CD8-positive, alpha-beta memory T cell (primary cell): ENCODE data around the gene FNDC3B. TPM values are rescaled to one million over a fixed set of nuclear protein-coding genes. Genes with fewer than 3 reads are reported as not detected.

Experiments used
- CTCF ChIA-PET: fragments of 350-600 bp; sonication (Branson Sonifier 250); formaldehyde crosslinking; loops from one replicate; lab custom pipeline; 2021; ENCODE audit warnings: antibody characterized with exemption; lab: Charles Lee
- POLR2A ChIA-PET: fragments of 350-600 bp; sonication (Branson Sonifier 250); formaldehyde crosslinking; loops from one replicate; lab custom pipeline; 2021; ENCODE audit warnings: antibody characterized with exemption; lab: Charles Lee
- DNase-seq, 5 donors: peaks; one replicate each; pipeline versions ENCODE4 v3.0.0 to v3.0.0-alpha.2; 2020 to 2022; ENCODE audit warnings: mixed read lengths in 1 of 5
- H3K27ac ChIP-seq: one replicate; pipeline ENCODE4 v1.7.0; 2013; ENCODE audit warnings: low read depth, mild to moderate bottlenecking, low read length, moderate library complexity
- H3K27me3 ChIP-seq: 2 replicates; pipeline ENCODE4 v1.7.0; 2013; ENCODE audit warnings: low read length, mild to moderate bottlenecking; ENCODE audit not compliant: insufficient read depth, poor library complexity, severe bottlenecking
- H3K36me3 ChIP-seq: 2 replicates; pipeline ENCODE4 v1.7.0; 2013; ENCODE audit warnings: mild to moderate bottlenecking, low read length, moderate library complexity; ENCODE audit not compliant: insufficient read depth
- H3K4me1 ChIP-seq: 2 replicates; pipeline ENCODE4 v1.7.0; 2013; ENCODE audit warnings: mild to moderate bottlenecking, low read length, moderate library complexity; ENCODE audit not compliant: insufficient read depth
- H3K4me3 ChIP-seq: 2 replicates; pipeline ENCODE4 v1.7.0; 2013; ENCODE audit warnings: mild to moderate bottlenecking, low read length
- H3K9me3 ChIP-seq: 2 replicates; pipeline ENCODE4 v1.7.0; 2013; ENCODE audit warnings: mild to moderate bottlenecking, low read length
- H3K27ac Mint-ChIP-seq, 8 donors: one replicate each; pipeline ENCODE4 v1.8.0; 2020 to 2021; ENCODE audit warnings: mixed read lengths in 8 of 8, mild to moderate bottlenecking in 6 of 8, inconsistent platforms in 3 of 8, moderate library complexity in 3 of 8
- H3K27me3 Mint-ChIP-seq, 2 donors: one replicate each; pipeline ENCODE4 v1.8.0; 2020 to 2021; ENCODE audit warnings: mixed read lengths in 2 of 2, mild to moderate bottlenecking in 1 of 2, moderate library complexity in 1 of 2
- H3K36me3 Mint-ChIP-seq, 3 donors: one replicate each; pipeline ENCODE4 v1.8.0; 2020 to 2021; ENCODE audit warnings: mixed read lengths in 3 of 3, inconsistent platforms in 1 of 3, mild to moderate bottlenecking in 1 of 3
- H3K4me1 Mint-ChIP-seq, 3 donors: one replicate each; pipeline ENCODE4 v1.8.0; 2020 to 2021; ENCODE audit warnings: mixed read lengths in 3 of 3, inconsistent platforms in 1 of 3, mild to moderate bottlenecking in 1 of 3
- H3K4me3 Mint-ChIP-seq, 7 donors: one replicate each; pipeline ENCODE4 v1.8.0; 2020 to 2021; ENCODE audit warnings: mixed read lengths in 7 of 7, mild to moderate bottlenecking in 6 of 7, moderate library complexity in 4 of 7, inconsistent platforms in 2 of 7
- H3K9me3 Mint-ChIP-seq, 5 donors: one replicate each; pipeline ENCODE4 v1.8.0; 2020 to 2022; ENCODE audit warnings: mixed read lengths in 5 of 5, mild to moderate bottlenecking in 3 of 5, moderate library complexity in 2 of 5, inconsistent platforms in 1 of 5
- polyA plus RNA-seq: library from polyadenylated mRNA; unstranded; fragments of 300-500 nt; fragmentation: Illumina TruSeq; gene quantifications from one replicate; pipeline ENCODE4 v1.2.3, GENCODE V29; 2021
- total RNA-seq, 2 experiments: library from RNA; stranded (reverse); gene quantifications; one replicate each; pipeline ENCODE4 v1.2.3, GENCODE V29; 2021

Gene FNDC3B
- total and polyA plus RNA-seq, 3 experiments from 2014 or later: 8.7 to 18.6 (median 17.4) TPM

DNA sequence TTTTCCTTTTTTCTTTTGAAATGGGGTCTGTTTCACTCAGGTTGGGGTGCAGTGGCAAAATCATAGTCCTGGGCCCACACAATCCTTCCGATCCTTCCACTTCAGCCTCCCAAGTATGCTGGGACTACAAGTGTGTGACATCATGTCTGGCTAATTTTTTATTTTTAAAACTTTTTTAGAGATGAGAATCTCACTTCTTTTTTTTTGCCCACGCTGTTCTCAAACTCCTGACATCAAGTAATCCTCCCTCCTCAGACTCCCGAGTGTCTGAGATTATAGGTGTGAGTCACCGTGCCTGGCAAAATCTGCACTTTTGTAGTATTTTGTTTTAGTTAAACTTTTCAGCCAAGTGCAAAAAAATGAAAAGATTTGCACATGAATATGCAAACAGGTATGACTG lies 171.0 kb downstream of the FNDC3B start:
- H3K27ac Mint-ChIP-seq: no peak overlapping the region
- Histone ChIP-seq H3K4me3 (no peak overlapping the region), H3K27ac (no peak overlapping the region), H3K4me1 (no peaks in the 10 kb centered on the region), H3K36me3 (no peaks in the 10 kb centered on the region), H3K9me3 (no peaks in the 10 kb centered on the region), H3K27me3 (no peaks in the 10 kb centered on the region)
- peaks cover 7 to 11% (median 9%) of the 10 kb centered on the region in 5 donors for H3K9me3 Mint-ChIP-seq
- H3K4me1 Mint-ChIP-seq: peaks cover 5 to 9% (median 8%) of the 10 kb centered on the region in 3 donors
- DNase-seq: no peak
- POLR2A ChIA-PET: no interaction called here
- peaks cover 6 to 17% (median 8%) of the 10 kb centered on the region in 3 donors for H3K36me3 Mint-ChIP-seq
- CTCF ChIA-PET: no interaction called here
- H3K4me3 Mint-ChIP-seq: no peak overlapping the region
- no peaks in the 10 kb centered on the region for H3K27me3 Mint-ChIP-seq

DNA sequence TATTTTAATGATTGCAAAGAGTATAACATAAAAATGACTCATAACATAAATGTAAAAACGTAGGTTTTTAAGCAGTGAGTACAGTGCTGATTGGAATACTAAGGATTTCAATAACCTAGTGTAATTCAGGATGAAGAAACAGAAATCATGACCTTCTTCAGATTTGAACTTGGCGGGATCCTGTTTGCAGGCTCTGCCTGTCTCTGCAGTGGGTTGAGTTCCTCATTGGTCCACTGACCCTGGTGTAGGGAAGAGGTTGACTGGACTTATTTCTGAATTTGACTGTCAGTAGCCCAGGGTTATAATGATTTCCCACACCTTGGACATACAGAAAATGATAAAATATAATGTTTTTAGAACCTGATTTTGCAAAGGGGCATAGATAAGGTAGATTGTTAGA lies 171.7 kb downstream of the FNDC3B start:
- Mint-ChIP-seq H3K36me3 (peaks cover 2 to 9% (median 4%) of the 10 kb centered on the region in 3 donors), H3K27ac (no peak overlapping the region), H3K9me3 (peaks cover 0 to 5% (median 4%) of the 10 kb centered on the region in 5 donors), H3K4me1 (peaks cover 5 to 9% (median 8%) of the 10 kb centered on the region in 3 donors), H3K4me3 (peak overlapping the region in 1 of 7 donors; percentile 57), H3K27me3 (no peaks in the 10 kb centered on the region)
- no peak for DNase-seq
- Histone ChIP-seq H3K36me3 (no peaks in the 10 kb centered on the region), H3K4me3 (no peak overlapping the region), H3K27ac (no peak overlapping the region), H3K4me1 (no peaks in the 10 kb centered on the region), H3K9me3 (no peaks in the 10 kb centered on the region), H3K27me3 (no peaks in the 10 kb centered on the region)
- CTCF ChIA-PET: no interaction called here
- POLR2A ChIA-PET: no interaction called here

DNA sequence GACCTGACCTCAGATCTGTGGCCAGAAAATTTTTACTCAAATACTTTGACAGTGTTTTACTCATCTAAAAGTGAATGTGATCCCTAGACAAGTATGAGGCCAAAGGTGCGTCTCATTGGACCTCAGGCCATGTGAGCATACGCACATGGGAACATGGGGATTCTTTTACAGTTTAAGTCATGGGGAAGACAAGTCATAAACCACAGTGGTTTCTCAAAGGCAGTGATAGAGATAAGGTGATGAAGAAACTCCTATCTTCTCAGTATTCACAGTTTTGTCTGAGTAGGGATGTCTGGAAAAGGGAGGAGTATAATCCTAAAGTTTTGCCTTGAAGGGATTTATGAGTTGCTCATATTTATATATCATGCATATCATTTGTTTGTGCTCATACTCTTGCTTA lies 173.8 kb downstream of the FNDC3B start:
- H3K4me3 Mint-ChIP-seq: no peak overlapping the region
- Histone ChIP-seq H3K27me3 (no peaks in the 10 kb centered on the region), H3K4me3 (no peak overlapping the region), H3K27ac (no peak overlapping the region), H3K9me3 (no peaks in the 10 kb centered on the region), H3K4me1 (no peaks in the 10 kb centered on the region), H3K36me3 (no peaks in the 10 kb centered on the region)
- POLR2A ChIA-PET: no interaction called here
- H3K27me3 Mint-ChIP-seq: no peaks in the 10 kb centered on the region
- CTCF ChIA-PET: no interaction called here
- peaks cover 0 to 3% (median 3%) of the 10 kb centered on the region in 3 donors for H3K36me3 Mint-ChIP-seq
- no peaks in the 10 kb centered on the region for H3K9me3 Mint-ChIP-seq
- no peak for DNase-seq
- H3K27ac Mint-ChIP-seq: peak overlapping the region in 2 of 8 donors; percentile 46 to 83
- H3K4me1 Mint-ChIP-seq: peaks cover 8 to 13% (median 13%) of the 10 kb centered on the region in 3 donors

DNA sequence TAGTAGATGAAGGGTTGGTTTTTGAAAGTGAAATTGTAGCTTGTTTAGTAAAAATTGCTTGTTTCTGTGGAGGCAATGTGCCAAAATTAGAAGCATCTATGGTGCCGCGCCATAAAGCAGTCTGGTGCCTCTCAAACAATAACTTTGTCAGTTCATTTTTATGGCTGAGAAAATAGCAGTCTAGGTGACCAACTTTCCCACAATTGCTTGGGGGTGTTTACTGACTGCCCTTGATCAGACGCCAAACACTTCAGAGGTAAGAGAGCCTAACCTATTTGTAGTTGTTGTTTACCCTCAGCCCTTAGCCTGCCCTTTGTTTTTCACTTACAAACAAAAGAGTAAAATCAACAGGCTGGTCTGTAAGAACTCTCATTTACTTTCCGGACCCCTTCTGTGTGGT lies 174.5 kb downstream of the FNDC3B start:
- peak overlapping the region in 1 of 8 donors; percentile 25 for H3K27ac Mint-ChIP-seq
- no peak overlapping the region for H3K27ac ChIP-seq
- H3K36me3 Mint-ChIP-seq: peaks cover 0 to 3% (median 3%) of the 10 kb centered on the region in 3 donors
- no peak overlapping the region for H3K4me3 Mint-ChIP-seq
- H3K36me3 ChIP-seq: no peaks in the 10 kb centered on the region
- no peak overlapping the region for H3K4me3 ChIP-seq
- H3K9me3 Mint-ChIP-seq: no peaks in the 10 kb centered on the region
- no peak for DNase-seq
- no peaks in the 10 kb centered on the region for H3K4me1 ChIP-seq
- H3K27me3 Mint-ChIP-seq: no peaks in the 10 kb centered on the region
- no peaks in the 10 kb centered on the region for H3K9me3 ChIP-seq
- ChIA-PET CTCF (no interaction called here), POLR2A (no interaction called here)
- peaks cover 15 to 20% (median 19%) of the 10 kb centered on the region in 3 donors for H3K4me1 Mint-ChIP-seq
- H3K27me3 ChIP-seq: no peaks in the 10 kb centered on the region

DNA sequence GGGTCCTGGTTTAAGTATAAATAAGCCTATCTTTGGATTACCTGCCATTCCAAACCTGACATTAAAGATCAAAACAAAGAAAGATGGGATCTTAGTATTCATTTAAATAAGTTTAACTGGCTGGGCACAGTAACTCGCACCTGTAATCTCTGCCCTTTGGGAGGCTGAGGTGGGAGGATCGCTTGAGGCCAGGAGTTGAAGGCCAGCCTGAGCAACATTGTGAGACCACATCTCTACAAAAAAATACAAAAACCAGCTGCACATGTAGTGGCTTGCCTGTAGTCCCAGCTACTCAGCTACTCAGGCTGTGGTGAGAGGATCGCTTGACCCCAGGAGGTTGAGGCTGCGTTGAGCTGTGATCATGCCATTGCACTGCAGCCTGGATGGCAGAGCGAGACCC lies 176.9 kb downstream of the FNDC3B start:
- Mint-ChIP-seq H3K4me3 (no peak overlapping the region), H3K27ac (no peak overlapping the region), H3K4me1 (peaks cover 32 to 34% (median 33%) of the 10 kb centered on the region in 3 donors), H3K36me3 (peaks cover 0 to 3% (median 3%) of the 10 kb centered on the region in 3 donors), H3K9me3 (no peaks in the 10 kb centered on the region), H3K27me3 (no peaks in the 10 kb centered on the region)
- POLR2A ChIA-PET: no interaction called here
- H3K36me3 ChIP-seq: no peaks in the 10 kb centered on the region
- no peak overlapping the region for H3K27ac ChIP-seq
- H3K4me3 ChIP-seq: no peak overlapping the region
- H3K27me3 ChIP-seq: no peaks in the 10 kb centered on the region
- CTCF ChIA-PET: interaction anchor here (1.5 kb wide), 1 partner anchor 10 kb away, joined by 3 read pairs; no protein-coding TSS in a partner anchor
- no peak for DNase-seq
- H3K9me3 ChIP-seq: no peaks in the 10 kb centered on the region
- no peaks in the 10 kb centered on the region for H3K4me1 ChIP-seq

DNA sequence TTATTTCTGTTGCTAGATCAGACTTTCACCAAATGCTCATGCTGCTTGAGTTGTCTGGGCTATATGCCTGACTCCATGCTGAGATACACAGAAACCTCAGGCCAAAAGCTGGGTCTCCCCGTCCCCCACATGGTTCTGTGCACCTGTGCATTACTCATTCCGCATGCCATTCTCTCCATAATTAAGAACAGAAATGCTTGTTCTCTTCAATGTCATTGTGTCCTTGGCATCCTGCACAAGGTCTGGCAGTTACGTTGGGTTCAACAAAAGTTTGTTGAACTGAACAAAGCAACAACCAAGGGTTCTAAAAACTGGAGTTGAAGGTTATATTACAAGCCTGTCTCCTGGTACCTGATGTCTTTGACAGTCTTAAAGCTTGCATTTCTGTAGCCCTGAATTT lies 177.5 kb downstream of the FNDC3B start:
- Mint-ChIP-seq H3K9me3 (no peaks in the 10 kb centered on the region), H3K36me3 (peaks cover 0 to 3% (median 3%) of the 10 kb centered on the region in 3 donors), H3K4me1 (peaks cover 33 to 38% (median 34%) of the 10 kb centered on the region in 3 donors), H3K27ac (no peak overlapping the region), H3K27me3 (no peaks in the 10 kb centered on the region), H3K4me3 (no peak overlapping the region)
- Histone ChIP-seq H3K4me3 (no peak overlapping the region), H3K9me3 (no peaks in the 10 kb centered on the region), H3K36me3 (no peaks in the 10 kb centered on the region), H3K27ac (no peak overlapping the region), H3K27me3 (no peaks in the 10 kb centered on the region), H3K4me1 (no peaks in the 10 kb centered on the region)
- CTCF ChIA-PET: interaction anchor here (1.5 kb wide), 1 partner anchor 9 kb away, joined by 3 read pairs; no protein-coding TSS in a partner anchor
- POLR2A ChIA-PET: no interaction called here
- no peak for DNase-seq

DNA sequence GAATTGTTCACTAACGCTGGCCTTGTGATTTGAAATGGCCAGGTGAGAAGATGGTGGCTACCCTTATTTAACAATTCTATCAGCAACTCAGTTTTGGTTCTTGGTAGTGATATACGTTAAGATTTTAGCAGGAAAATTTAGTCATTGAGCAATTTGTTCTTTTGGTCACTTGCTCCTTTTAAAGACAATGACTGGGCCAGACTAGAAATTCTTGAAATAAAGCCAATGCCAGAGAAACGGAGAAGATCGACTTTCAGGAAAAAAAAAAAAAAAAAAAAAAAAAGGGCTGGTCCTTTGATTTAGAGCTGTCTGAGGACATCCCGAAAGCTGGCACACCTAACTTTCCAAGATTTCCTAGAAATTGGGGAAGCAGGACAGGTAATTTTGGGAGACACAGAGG lies 178.5 kb downstream of the FNDC3B start:
- Mint-ChIP-seq H3K4me3 (no peak overlapping the region), H3K4me1 (peaks cover 31 to 40% (median 36%) of the 10 kb centered on the region in 3 donors), H3K9me3 (no peaks in the 10 kb centered on the region), H3K27ac (no peak overlapping the region), H3K27me3 (no peaks in the 10 kb centered on the region), H3K36me3 (peaks cover 0 to 3% (median 3%) of the 10 kb centered on the region in 3 donors)
- no peak for DNase-seq
- ChIA-PET POLR2A (no interaction called here), CTCF (no interaction called here)
- Histone ChIP-seq H3K4me1 (no peaks in the 10 kb centered on the region), H3K27me3 (no peaks in the 10 kb centered on the region), H3K27ac (no peak overlapping the region), H3K36me3 (no peaks in the 10 kb centered on the region), H3K9me3 (no peaks in the 10 kb centered on the region), H3K4me3 (no peak overlapping the region)

DNA sequence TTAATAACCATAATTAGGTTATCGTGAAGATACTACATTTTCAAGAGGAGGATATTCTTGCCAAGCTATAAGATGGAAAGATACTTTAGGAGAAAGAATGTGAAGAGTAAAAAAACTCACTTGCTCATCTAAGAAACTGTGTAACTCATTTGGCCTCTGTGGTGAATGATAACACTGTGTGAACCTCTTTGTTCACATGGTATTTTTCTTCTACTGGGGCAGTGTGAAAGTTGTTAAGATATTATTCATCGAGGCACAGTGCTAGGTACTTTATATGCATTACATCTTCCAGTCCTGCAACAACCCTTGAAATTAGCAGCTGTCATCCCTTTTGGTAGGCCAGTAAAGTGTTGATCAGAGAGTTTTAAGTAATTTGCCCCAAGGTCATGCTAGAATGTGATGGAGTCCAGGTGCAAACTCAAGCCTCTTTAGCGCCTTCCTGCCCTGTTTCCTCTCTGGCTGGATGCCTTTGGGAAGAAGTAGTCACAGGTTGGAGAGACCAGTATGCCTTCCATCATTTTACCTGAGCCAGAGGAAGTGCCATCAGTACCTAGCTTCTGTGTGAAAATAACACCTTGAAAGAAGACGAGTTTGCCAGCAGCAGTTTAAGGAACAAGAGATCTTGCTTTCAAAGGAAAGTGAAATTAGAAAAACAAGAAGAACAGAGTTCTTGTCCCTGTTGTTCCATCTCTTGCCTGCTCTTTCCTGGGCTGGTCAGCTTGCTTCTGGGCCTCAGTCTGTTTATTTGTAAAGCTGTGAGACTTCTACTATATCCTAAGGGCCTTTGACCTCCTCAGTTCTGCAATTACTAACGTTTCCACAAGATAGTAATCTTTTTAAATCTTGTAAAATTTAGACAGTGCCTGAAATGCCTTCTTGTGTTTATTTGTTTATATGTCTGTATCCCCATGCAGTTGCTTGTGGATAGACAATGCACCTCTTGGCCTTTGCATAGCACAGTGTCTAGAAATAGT lies 179.3 kb downstream of the FNDC3B start:
- Mint-ChIP-seq H3K4me1 (peaks cover 28 to 40% (median 34%) of the 10 kb centered on the region in 3 donors), H3K4me3 (peak overlapping the region in 1 of 7 donors; percentile 24), H3K27me3 (no peaks in the 10 kb centered on the region), H3K36me3 (peaks cover 0 to 3% (median 3%) of the 10 kb centered on the region in 3 donors), H3K27ac (peak overlapping the region in 5 of 8 donors; percentile 12 to 83 (median 50)), H3K9me3 (no peaks in the 10 kb centered on the region)
- ChIA-PET CTCF (interaction anchor here (1.0 kb wide), 1 partner anchor 181 kb away, joined by 3 read pairs; no protein-coding TSS in a partner anchor), POLR2A (no interaction called here)
- no peaks in the 10 kb centered on the region for H3K36me3 ChIP-seq
- no peak for DNase-seq
- no peak overlapping the region for H3K4me3 ChIP-seq
- no peaks in the 10 kb centered on the region for H3K9me3 ChIP-seq
- no peaks in the 10 kb centered on the region for H3K27me3 ChIP-seq
- no peak overlapping the region for H3K27ac ChIP-seq
- H3K4me1 ChIP-seq: no peaks in the 10 kb centered on the region
